HUDEP-2 (cell line): ENCODE data around the gene TMEM134.

Experiments
- DNase-seq, 76 experiments: peaks; one replicate each; lab custom pipeline; 2025; ENCODE audit not compliant: unreplicated experiment in 76 of 76; lab: John Stamatoyannopoulos, UW

The TMEM134 gene

DNA sequence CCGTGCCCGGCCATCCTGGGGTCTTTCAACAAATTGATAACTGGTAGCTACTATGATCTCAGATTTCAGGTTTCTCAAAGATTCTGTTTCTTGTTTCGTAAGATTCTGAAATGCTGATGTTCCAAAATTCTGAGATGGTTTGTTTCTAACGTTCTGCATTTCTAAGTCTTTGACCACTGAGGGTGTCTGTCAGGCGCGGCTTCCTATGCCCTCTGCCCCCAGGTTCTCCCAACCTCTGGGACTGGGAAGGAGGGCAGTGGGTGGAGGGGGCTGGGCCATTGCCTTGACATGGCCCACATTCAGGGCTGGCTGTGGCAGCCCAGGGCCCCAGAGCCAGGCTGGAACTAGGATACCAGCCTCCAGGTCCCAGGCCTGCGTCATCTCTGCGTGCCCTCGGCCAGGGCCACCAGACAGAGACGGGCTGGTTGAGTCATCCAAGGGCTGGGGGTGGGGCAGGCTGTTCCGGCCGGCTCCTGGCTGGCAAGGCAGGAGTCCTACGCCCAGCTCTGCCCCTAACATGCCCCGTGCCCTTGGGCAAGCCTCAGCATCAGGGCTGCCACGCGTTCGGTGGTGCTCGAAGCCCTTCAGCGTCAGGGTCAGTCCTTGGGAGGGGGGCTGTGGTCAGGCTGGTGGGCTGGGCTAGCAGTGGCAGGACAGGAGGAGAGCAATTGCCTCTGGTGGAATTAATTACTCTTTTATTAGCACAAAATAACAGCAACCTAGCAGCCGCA, 5.2 kb downstream of the TMEM134 start:
- peak in 52 of 76 experiments; percentile 8 to 93 (median 56) for DNase-seq

DNA sequence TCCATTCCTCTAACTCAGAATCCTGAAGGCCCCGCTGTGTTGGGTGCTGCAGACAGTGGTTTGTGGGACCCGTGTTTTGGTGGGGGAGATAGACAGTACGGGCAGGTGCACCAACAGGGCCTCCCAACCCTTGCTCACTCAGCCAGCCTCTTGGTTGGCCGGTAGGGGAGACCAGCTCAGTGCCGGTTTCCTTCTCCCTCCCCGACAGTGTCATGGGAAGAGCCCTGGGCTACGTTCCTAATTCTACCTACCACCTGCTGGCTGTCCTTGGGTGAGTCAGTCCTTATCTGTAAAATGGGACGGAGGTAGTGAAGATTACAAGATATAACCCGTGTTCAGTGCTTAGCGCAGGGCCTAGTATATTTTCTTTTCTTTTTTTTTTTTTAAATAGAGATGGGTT, 5.9 kb downstream of the TMEM134 start:
- no peak for DNase-seq

DNA sequence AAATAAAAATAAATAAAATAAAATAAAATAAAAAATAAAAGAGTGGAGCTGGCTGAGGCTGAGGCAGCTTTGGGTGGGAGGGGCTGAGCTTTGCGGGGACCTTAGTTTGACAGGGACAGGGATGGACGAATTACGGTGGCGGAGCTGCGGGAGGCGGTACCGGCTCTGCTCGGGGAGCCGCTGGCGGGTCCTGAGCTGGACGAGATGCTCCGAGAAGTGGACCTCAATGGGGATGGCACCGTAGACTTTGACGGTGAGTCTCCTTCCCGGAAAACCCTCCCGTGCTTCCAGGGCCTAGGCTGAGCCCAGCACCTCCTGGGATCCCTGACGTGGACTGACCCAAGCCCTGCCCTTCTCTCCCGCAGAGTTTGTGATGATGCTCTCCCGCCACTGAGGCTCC, 10.8 kb downstream of the TMEM134 start:
- DNase-seq = no peak

DNA sequence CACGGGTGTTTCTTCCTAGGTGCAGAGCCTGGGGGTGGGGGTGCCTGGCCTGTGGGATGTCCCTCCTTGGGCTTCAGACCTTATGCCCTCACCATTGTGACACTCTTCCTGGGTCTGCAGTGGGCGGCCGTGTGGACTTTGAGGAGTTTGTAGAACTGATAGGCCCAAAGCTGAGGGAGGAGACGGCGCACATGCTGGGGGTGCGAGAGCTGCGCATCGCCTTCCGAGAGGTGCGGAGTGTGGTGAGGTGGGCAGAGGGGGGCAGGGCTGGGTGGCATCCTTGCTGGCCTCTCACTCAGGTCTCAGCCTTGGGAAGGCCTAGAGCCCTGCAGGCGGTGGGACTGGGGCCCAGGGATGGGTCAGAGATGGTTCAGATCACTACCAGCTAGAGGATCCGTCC, 11.6 kb downstream of the TMEM134 start:
- no peak for DNase-seq

DNA sequence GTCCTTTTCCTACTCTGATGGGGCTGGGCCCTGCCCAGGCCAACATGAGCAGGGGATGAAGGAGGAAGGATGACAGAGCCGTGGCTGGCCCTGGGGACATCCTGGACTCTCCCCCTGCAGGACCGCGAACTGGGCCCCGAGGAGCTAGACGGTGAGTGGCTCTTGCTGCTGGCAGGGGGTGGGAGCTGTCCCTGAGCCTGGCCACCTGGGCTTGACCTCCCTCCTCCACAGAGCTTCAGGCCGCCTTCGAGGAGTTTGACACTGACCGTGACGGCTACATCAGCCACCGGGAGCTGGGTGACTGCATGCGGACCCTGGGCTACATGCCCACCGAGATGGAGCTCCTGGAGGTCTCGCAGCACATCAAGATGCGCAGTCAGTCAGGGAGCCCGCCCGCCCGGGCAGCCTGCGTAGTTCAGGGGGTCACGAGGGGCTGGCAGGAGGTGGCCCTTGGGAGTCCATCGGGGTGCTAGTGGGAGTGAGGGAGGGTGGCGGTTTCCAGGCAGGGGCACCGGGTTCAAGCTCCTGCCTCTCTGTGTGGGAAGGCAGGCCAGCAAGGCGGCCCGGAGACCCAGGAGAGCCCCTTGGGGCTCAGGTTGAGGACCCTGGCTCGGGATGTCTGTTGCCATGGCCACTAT, 12.9 kb downstream of the TMEM134 start:
- no peak for DNase-seq

DNA sequence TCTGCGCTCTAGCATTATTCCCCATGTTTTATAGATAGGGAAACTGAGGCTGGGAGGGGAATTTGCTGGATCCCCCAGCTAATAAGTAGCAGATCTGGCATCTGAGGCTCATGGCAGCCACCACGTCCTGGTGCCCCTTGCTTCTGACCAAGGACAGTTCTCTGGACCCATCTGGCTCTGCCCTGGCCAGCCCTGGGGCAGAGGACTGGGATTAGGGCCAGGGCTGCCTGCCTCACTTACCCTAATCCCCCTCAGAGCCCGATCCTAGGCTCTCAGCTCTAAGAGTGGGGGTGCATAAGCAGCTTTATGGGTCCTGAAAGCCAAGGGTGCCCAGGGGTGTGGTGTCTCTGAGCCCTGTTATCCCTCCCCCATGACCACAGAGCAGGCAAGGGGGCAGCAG, 14.0 kb downstream of the TMEM134 start, which contains the start of gene CABP4:
Gene CABP4, plus strand, starts transcription at position 301 of the 400 bp plus-strand sequence. Its CDS starts 70 bp downstream, at position 371.
- DNase-seq = no peak

DNA sequence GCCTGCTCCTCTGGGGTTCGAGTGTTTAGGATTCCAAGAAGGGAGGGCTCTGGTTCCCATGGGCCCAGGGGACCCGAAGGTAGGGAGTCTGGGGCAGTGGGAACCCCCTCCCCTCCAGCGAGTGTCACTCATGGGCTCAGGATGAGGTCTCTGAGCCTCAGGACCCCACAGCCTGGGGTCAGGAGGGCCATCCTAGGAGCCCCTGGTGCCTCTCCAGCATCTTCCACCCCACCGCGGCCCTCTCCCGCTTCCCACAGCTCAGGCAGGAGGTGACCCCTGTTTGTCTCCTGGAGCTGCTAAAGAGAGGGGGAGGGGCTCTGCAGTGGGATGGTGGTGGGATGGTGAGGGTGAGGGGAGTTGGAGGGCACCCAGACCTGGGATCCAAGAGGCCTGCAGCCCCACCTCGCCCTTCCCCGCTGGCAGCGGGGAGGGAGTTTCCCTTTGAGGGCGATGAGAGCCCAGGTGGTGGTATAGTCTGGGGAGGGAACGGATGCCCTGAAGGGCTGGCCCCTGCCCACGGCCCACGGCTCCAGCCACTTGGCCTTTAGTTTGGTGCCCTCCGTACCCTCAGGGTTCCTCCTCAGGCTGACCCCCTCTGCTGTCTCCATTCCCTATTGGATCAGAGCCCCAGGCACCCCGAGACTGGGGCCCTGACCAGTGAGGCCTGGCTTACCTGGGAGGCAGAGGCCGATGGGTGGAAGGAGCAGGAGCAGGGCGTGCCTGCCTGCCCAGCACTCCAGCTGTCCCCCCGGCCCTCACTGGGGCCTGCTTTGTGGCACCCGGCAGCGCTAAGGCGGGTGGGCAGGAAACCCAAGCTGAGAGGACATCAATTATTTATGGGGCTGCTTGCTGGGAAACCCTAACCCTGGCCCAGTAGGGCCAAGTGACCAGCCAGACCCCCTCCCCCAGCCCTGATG, 15.0 kb downstream of the TMEM134 start:
- DNase-seq = no peak

DNA sequence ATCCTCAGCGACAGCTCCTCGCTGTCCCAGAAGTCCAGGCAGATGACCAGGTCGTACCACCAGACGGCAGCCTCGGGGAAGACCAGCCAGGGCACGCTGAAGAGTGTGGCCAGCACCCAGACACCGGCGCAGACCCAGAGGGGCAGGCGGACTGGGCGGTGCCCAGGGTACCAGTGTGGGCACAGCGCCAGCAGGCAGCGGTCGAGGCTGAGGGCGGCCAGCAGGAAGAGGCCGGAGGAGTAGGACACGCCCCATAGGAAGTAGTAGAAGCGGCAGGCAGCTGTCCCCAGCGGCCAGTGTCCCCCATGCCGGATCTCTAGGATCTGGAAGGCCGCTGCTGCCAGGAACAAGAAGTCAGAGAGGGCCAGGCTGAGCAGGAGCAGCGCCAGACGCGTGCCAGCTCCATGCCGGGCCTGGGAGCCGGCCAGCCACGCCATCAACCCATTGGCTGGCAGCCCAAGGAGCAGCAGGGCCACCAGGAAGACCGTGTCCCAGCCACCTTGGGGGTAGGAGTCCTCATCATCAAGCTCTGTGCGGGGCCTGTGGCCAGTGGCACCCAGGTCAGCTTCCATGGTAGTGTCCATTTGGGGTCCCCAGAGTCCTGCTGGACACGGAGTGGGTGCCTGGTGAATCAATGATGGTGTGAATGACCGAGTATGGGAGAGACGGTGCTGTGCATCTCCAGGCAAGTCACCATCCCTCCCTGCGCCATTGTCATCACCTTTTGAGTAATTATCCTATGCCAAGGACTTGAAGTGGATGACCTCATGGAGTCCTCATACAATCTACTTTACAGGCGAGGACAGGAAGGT, 16.7 kb downstream of the TMEM134 start, which contains the start of gene GPR152:
Gene GPR152, minus strand, starts transcription at position 589 of the 812 bp plus-strand sequence. Its CDS starts 5 bp downstream, at position 584.
- DNase-seq = no peak

DNA sequence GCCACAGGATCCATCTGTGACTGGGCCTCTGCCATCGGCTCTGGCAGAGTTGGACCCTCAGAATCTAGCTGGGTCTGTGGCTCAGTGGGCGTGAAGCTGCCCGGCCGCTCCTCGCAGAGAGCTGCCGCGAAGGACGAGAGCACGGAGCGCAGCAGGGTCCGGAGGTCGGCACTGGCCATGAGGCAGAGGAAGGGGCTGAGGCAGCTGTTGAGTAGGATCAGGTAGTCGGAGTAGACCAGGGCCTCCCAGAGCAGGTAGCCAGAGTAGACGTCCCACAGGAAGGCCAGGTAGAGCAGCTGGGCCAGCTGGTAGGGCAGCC, 17.4 kb downstream of the TMEM134 start:
- DNase-seq = no peak

DNA sequence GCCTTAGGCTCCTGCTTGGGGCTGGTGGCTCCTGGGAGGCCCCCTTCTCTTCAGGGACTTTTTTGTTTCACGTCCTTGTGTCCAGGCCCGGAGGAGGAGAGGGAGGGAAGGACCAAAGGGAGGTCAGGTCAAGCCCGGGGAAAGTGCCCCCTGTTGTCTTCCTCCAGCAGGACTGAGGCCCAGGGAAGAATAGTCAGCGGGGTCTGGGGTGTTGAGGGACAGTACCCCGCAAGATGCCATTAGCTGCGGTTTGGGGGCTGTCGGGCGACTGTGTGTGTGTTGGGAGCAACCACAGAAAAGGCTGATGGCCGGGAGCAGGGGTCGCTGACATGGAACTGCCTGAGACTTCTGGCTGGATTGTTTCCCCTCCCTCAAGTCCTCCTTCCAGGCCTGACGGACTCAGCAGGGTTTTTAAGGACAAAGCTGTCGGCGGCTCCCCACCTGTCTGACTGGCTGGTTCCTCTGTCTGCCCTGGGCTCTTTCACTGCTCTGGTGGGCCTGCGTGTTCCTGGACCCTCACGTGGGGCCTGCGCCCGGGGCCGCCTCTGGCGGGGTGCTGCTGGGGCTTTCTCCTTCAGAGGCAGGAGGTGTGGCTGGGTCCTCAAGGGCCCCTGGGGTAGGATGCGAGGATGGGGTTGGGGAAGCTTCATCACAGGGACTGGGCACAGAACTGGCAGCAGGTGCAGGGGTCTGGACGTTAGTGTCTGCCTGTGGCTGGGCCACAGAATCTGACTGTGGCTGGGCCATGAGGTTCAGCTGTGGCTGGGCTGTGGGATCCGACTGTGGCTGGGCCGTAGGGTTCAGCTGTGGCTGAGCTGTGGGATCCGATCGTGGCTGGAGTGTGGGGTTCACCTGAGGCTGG, 18.0 kb downstream of the TMEM134 start:
- no peak for DNase-seq

DNA sequence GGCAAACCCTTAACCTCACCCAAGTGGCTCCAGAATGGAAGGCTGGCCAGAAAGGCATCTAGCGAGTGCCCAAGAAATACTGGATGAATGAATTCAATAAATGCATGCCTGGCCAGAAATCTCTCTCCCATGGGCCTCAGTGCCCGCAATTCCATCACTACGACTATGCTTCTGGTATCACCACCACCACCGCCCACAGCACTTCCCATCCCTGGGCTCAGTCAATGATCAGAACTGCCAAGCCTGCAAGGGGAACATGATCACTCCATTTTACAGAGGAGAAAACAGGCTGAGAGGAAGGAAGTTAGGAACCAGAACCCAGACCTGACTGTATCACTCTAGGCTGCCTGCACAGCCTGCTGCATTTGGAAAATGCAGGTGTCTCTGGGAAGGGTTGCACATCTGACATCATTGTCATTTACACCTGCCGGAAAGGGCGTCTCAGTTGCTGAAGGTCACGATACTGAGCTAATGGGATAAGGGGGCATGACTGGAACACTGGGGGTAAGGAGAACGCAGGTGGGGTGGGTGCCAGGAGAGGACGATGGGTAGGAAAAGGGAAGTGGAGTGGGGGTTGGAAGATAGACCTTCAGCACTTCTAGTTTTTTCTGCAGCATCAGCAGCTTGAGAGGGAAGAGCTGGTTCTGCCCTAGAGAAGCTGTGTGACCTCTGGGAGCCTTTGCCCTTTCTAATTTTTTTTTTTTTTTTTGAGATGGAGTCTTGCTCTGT, 19.8 kb downstream of the TMEM134 start:
- no peak for DNase-seq

DNA sequence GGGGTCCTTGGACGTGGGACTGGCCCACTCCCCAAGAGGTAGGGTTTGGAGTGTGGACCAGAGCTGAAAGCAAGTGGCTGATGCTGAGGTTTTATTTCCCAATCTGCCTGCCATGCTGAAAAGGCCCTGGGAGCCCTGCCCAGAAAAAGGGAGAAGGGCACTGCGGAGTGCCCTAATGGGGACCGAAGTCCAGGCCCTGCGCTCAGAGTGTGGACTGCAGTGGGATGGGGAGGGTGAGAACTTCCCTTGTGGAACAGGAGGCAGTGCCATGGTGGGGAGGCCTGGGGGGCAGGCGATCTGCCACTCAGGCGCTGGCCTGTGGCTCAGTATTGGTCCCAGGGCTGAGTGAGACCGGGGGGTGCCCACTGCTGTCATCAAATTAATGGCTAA, 20.8 kb downstream of the TMEM134 start:
- DNase-seq = no peak

DNA sequence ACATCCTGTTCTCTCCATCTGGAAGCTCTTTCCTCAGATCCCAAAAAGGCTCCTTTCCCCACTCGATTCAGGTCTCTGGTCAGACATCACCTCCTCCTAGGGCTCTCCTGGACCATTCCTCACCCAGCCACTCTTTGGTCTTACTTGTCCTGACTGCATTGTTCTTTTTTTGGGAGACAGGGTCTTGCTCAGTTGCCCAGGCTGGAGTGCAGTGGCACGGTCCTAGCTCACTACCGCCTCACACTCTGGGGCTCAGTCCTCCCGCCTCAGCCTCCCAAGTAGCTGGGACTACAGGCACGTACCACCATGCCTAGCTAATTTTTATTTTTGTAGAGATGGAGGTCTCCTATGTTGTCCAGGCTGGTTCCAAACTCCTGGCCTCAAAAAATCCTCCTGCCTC, 23.5 kb downstream of the TMEM134 start:
- no peak for DNase-seq

DNA sequence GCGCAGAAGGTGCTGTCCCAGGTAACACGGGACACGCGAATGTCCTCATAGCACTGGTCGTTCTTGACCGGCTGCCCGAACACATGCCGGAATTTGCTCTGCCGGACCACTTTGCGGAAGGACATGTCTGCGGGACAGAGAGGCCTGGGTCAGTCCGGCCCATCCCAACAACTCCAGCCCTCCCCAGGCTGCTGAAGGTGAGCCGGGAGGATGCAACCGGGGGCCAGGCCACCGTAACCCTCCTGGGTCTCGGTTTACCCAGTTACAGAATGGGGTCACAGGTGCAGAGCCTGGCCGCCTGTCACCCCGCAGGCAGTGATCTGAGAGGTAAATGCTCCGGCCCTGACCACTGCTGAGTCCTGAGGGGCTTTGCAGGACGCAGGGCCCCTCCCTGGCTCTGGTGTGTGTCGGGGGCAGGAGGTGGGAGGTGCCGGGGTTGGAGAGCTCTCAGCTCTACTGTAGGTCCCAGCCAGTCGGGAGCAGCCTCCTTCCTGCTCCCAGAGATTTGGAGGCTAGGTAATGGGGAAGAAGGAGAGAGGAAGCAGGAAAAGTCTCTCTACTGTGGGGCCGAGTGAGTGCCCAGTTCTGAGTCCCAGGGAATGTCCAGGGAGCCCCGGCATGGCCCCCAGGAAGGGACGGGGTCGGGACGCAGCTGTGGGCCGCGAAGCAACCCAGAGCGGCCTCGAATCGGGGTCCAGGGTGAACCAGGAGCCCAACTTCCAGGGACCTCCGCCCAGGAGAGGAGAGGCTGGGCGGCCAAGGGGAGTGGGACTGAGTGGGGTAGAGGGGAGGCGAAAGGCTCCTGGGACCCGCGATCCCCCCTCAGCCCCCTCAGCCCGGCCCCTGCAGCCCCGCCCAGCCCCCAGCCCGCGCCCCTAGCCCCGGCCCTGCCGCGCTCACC, 26.3 kb downstream of the TMEM134 start:
- no peak for DNase-seq

DNA sequence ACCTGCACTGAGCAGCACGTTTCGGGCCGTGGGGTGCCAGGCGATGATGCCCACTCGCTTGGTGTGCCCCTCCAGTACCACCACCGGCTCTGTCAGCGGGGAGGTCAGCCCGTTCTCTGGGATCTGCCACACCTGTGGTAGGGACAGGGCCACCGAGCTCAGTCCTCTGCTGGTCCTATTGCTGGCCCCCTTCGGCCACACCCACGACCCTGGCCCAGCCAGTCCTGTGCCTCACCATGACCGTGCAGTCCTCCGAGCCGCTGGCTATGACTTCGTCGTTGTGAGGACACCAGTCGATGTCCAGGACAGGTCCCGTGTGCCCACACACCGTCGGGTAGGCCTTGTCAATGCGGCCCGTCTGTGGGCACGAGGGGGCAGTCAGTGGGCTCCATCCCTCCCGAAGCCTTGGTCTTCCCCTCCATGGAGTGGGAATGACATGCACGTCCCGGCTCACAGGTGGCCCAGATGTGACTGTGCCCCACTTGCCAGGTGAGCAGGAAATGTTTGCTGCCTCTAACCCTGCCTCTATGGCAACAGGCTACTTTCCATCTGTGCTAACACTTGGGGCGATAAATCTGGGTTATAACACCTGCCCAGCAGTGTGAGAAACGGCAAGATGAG, 27.2 kb downstream of the TMEM134 start:
- no peak for DNase-seq

DNA sequence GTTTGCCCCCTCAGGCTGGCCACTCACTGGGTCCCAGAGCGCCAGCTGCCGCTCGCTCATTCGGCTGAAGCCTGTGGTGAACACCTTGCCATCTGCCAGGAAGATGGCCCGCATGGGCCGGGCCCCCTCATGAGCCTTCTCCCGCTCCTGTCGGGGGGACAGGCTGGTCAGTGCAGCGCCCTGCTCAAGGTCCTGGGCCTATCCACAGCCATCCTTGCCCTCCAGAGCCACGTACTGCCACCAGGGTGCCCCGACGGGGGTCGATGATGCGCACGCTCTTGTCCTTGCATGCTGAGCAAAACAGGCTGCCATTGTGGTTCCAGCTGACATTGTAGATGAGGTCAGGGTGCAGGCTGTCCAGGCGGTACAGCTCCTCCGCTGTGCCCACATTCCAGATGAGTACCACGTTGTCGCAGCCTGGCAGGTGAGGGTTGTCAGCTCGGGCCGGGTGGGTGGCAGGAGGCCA, 27.9 kb downstream of the TMEM134 start:
- DNase-seq = peak in 1 of 76 experiments; percentile 10
